ENCODE results near the gene TRAP1.

DNA sequence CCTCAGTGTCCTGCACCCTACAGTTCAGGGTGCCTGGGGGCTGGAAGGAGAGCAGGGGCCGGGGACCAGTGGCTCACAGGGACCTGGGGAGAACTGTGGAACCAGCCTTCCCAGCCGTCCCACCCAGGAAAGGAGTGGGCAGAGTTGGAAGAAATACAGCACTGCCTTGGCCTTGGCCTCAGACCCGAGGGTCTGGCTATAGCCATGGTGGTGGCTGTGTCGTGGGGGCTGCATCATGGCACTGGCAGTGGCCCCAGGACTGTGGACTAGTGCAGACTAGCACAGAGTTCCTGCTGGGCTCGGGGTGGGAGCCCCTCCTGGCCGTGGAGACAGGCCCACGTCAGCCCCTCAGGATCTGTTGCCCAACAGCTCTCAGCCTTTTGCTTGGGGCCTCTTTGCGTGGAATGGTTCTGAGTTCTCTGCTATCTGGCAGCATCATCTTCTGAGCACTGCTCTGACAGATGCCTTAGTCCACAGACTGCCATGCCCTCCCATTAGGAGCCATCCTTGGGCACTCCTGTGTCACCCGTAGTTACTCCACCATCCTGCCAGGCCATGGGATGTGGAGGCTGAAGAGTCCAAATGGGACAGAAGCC is 75.4 kb downstream of the TRAP1 start:
- TF ChIP-seq, protein P1, sequence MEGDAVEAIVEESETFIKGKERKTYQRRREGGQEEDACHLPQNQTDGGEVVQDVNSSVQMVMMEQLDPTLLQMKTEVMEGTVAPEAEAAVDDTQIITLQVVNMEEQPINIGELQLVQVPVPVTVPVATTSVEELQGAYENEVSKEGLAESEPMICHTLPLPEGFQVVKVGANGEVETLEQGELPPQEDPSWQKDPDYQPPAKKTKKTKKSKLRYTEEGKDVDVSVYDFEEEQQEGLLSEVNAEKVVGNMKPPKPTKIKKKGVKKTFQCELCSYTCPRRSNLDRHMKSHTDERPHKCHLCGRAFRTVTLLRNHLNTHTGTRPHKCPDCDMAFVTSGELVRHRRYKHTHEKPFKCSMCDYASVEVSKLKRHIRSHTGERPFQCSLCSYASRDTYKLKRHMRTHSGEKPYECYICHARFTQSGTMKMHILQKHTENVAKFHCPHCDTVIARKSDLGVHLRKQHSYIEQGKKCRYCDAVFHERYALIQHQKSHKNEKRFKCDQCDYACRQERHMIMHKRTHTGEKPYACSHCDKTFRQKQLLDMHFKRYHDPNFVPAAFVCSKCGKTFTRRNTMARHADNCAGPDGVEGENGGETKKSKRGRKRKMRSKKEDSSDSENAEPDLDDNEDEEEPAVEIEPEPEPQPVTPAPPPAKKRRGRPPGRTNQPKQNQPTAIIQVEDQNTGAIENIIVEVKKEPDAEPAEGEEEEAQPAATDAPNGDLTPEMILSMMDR (IDR thresholded peaks at IDR 0.05), result no peak
- TF ChIP-seq POLR2AphosphoS5 (IDR thresholded peaks at IDR 0.05; ENCODE audit: insufficient read depth in 1 of 2, low read depth in 1 of 2) (no peak), POLR2A (IDR thresholded peaks at IDR 0.05) (no peak)

Data from vagina (tissue), 2 donors.